ENCODE results near the gene GFER.
A peak's percentile ranks its signal among the peaks of the same experiment; 100 is the strongest.

Gene GFER

DNA sequence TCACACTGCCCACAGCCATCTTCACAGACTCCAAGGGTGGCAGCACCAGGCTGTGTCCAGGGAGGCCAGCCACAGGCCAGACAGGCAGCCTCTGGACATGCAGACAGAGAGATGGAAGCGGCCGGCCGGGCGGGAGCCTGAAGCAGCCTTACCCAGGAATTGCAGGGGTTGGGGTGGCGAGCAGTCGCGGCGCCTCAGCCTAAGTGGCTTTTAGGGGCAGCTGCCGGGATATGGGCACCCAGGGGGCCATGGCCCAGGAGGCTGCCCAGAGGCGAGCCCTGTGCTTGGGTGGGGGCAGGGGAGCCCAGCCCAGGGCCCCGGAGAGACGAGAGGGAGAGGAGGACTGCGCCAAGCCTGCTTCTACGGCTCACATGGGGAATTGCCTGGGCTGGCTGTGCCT lies 41.3 kb downstream of the GFER start:
- no peak overlapping the region for H3K27ac Mint-ChIP-seq
- no peaks in the 10 kb centered on the region for H3K9me3 Mint-ChIP-seq
- H3K4me1 Mint-ChIP-seq = peaks cover 29% of the 10 kb centered on the region
- TF ChIP-seq, protein P1, sequence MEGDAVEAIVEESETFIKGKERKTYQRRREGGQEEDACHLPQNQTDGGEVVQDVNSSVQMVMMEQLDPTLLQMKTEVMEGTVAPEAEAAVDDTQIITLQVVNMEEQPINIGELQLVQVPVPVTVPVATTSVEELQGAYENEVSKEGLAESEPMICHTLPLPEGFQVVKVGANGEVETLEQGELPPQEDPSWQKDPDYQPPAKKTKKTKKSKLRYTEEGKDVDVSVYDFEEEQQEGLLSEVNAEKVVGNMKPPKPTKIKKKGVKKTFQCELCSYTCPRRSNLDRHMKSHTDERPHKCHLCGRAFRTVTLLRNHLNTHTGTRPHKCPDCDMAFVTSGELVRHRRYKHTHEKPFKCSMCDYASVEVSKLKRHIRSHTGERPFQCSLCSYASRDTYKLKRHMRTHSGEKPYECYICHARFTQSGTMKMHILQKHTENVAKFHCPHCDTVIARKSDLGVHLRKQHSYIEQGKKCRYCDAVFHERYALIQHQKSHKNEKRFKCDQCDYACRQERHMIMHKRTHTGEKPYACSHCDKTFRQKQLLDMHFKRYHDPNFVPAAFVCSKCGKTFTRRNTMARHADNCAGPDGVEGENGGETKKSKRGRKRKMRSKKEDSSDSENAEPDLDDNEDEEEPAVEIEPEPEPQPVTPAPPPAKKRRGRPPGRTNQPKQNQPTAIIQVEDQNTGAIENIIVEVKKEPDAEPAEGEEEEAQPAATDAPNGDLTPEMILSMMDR (IDR thresholded peaks at IDR 0.05; ENCODE audit: unreplicated experiment in 3 of 3) = no peak
- H3K27me3 Mint-ChIP-seq (ENCODE audit: low read depth) = peaks cover 19% of the 10 kb centered on the region
- H3K36me3 Mint-ChIP-seq (ENCODE audit: low read depth) = peaks cover 4% of the 10 kb centered on the region
- H3K4me3 Mint-ChIP-seq = peak overlapping the region; percentile 79 to 85 (median 82)

DNA sequence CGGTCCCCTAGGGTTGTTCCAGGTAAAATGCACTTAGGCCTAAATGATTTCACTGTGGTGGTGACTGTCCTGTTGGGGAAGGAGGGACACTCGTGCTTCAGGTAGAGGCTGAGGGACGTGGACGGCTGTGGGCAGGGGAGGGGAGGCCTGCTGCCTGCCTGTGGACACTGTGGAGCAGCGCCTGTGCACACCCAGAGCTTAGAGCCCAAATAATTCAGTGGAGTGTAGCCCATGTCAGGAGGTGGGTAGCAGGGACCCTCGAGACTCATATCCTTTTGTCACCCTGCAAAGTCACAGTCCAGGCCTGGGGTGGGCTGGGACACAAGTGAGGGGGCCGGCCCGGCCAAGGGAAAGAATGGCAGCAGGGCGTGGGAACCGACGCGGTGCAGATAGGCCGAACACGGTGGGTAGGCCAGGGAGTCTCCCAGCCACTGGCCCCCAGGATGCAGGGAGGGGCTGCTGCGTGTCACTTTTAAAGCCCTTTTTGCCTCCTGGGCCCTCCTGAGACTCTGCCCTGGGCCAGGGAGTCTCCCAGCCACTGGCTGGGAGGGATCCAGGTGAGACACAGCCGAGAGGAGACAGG lies 42.0 kb downstream of the GFER start:
- peak overlapping the region; percentile 79 to 85 (median 82) for H3K4me3 Mint-ChIP-seq
- H3K4me1 Mint-ChIP-seq = peaks cover 29% of the 10 kb centered on the region
- peaks cover 4% of the 10 kb centered on the region for H3K36me3 Mint-ChIP-seq (ENCODE audit: low read depth)
- TF ChIP-seq, protein P1 (IDR thresholded peaks at IDR 0.05; ENCODE audit: unreplicated experiment in 3 of 3) = no peak
- peaks cover 15% of the 10 kb centered on the region for H3K27me3 Mint-ChIP-seq (ENCODE audit: low read depth)
- peak overlapping the region; percentile 73 to 88 (median 74) for H3K27ac Mint-ChIP-seq
- H3K9me3 Mint-ChIP-seq = no peaks in the 10 kb centered on the region

DNA sequence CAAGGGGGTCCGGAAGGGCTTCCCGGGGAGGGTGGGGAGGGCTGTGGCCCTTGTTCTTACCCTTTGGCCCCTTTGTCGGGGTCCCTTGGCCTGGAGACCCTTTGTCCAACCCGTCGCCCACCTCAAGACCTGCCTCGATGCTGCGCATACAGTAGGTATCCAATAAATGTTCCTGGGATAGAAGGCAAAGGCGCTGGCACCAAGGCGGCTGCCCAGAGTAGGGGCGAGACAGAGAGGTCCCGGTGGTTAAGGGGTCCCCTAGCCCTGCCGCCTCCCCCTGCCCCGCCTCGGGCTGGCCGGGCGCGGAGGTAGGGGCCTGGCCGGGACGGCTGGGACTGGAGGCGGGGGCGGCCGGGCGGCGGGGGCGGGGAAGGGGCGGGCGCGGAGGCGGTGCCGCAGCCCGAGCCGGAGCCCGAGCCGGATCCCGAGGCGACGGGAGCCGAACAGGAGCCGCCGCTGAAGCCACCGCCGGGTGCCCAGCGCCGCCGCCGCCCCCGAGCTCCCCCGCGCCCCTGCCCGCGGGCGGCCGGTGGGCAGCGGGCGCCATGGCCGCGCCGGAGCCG lies 42.5 kb downstream of the GFER start, which contains the start of gene NHERF2:
NHERF2 (plus strand) TSS at position 442 of the 563 bp plus-strand sequence; CDS start at position 546, 104 bp downstream.
- Mint-ChIP-seq H3K4me3 (peak within 1 kb of the TSS; percentile 90 to 97 (median 94)), H3K27me3 (ENCODE audit: low read depth) (peaks cover 11% of the 10 kb centered on the region), H3K4me1 (peaks cover 29% of the 10 kb centered on the region), H3K9me3 (no peaks in the 10 kb centered on the region), H3K36me3 (ENCODE audit: low read depth) (peaks cover 4% of the 10 kb centered on the region), H3K27ac (peak within 1 kb of the TSS; percentile 90 to 96 (median 92))
- TF ChIP-seq, protein P1 (IDR thresholded peaks at IDR 0.05; ENCODE audit: unreplicated experiment in 3 of 3) = no peak

DNA sequence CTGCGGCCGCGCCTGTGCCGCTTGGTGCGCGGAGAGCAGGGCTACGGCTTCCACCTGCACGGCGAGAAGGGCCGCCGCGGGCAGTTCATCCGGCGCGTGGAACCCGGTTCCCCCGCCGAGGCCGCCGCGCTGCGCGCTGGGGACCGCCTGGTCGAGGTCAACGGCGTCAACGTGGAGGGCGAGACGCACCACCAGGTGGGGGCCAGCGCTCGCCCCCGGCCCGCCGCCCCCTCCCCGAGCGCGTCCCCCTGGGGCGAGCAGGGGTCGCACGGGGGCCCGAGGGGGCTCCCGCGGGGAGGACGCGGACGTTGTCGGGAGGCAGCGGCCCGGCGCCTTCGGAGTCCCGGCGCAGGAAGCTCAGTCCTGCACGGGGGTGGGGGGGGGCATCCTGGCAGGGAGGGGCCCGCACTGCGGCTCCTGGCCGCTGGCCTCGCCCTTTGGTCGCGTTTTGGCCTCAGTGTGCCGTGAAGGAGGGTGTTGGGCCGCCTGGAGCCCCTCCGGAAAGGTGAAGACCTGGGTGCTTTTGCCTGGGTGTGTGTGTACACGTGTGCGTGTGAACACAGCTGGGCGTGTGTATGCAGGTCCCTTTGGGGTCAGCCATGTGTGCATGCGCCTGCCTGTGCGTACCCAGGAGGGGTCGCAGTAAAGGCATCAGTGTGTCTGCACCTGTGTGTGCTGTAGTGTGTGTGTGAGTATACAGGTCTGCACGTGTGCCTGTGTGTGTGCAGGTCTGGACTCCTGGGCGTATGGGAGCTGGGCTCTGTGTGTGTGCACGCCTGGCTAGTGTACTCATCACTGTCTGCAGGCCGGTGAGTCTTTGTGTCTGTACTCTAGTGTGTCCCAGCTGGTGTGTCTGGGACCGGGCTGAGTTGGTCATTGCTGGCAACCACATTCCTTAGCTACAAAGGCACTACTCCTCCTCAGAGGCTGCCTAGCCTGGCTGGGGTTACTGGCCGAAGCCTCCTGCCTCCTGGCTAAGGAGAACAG lies 43.3 kb downstream of the GFER start:
- TF ChIP-seq, protein P1 (IDR thresholded peaks at IDR 0.05; ENCODE audit: unreplicated experiment in 3 of 3) = no peak
- Mint-ChIP-seq H3K27ac (peak overlapping the region; percentile 90 to 96 (median 92)), H3K9me3 (no peaks in the 10 kb centered on the region), H3K27me3 (ENCODE audit: low read depth) (peaks cover 8% of the 10 kb centered on the region), H3K36me3 (ENCODE audit: low read depth) (peaks cover 4% of the 10 kb centered on the region), H3K4me1 (peaks cover 29% of the 10 kb centered on the region), H3K4me3 (peak overlapping the region; percentile 90 to 97 (median 94))

DNA sequence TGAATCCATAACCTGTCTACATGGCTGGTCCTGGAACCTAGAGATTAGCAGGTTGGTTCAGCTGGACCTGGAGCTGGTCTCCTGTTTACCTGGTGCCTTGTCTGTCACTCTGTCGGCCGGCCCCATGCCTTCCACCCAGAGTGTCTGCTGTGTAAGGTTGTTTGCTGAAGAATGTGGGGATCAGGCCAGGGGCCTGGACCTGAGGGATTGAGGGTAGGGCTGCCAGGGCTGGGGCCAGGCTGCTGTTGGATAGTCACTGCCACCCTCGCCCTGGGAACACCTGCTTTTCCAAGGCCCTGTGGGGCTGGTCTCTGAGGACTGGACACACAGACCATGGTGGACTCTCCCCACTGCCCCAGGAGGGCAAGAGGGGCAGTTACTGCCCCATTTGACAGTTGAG lies 44.2 kb downstream of the GFER start:
- H3K9me3 Mint-ChIP-seq = no peaks in the 10 kb centered on the region
- peak overlapping the region; percentile 90 to 97 (median 94) for H3K4me3 Mint-ChIP-seq
- TF ChIP-seq, protein P1 (IDR thresholded peaks at IDR 0.05; ENCODE audit: unreplicated experiment in 3 of 3) = no peak
- peaks cover 3% of the 10 kb centered on the region for H3K27me3 Mint-ChIP-seq (ENCODE audit: low read depth)
- peak overlapping the region; percentile 46 to 92 (median 90) for H3K27ac Mint-ChIP-seq
- H3K36me3 Mint-ChIP-seq (ENCODE audit: low read depth) = peaks cover 4% of the 10 kb centered on the region
- H3K4me1 Mint-ChIP-seq = peaks cover 20% of the 10 kb centered on the region
